HG02623 (cell line): Measurements from ENCODE around the gene HES5.
"Not testable (repeated sequence)": the region's sequence is repeated elsewhere in the genome, so short reads cannot be mapped to it uniquely, and the experiment has no call there.

Experiments
- ATAC-seq: cut with Tn5 transposase; IDR thresholded peaks from one replicate; pipeline ENCODE4 v1.9.1; 2021; ENCODE audit warnings: moderate library complexity; ENCODE audit not compliant: unreplicated experiment

The HES5 gene

GRCh38 chr1:2529784-2530512, at the start of gene HES5:
HES5 (minus strand) TSS chr1:2530263; CDS start chr1:2530164, 99 bp downstream.
- ATAC-seq, result no peak

- no peak for ATAC-seq
These were observed 48.7 kb upstream of the HES5 start for GRCh38 chr1:2578758-2579118.

- ATAC-seq, result peak; percentile 31
These were observed 47.6 kb upstream of the HES5 start for GRCh38 chr1:2577565-2578075.

GRCh38 chr1:2575801-2576663, 46.0 kb upstream of the HES5 start:
- ATAC-seq, result no peak

- no peak for ATAC-seq
These were observed 44.3 kb upstream of the HES5 start for GRCh38 chr1:2574350-2574749.

GRCh38 chr1:2573250-2573920, 43.3 kb upstream of the HES5 start:
- no peak for ATAC-seq

GRCh38 chr1:2571348-2571747, 41.3 kb upstream of the HES5 start:
- no peak for ATAC-seq

- ATAC-seq, result no peak
These were observed 40.3 kb upstream of the HES5 start for GRCh38 chr1:2570332-2570731.

- not testable (repeated sequence) for ATAC-seq
These were observed 39.6 kb upstream of the HES5 start for GRCh38 chr1:2569703-2570102.

- ATAC-seq, result no peak
These were observed 39.0 kb upstream of the HES5 start for GRCh38 chr1:2569060-2569459.

GRCh38 chr1:2568187-2568816, 38.2 kb upstream of the HES5 start:
- not testable (repeated sequence) for ATAC-seq

- no peak for ATAC-seq
These were observed 37.1 kb upstream of the HES5 start for GRCh38 chr1:2567083-2567679.

- no peak for ATAC-seq
These were observed 36.3 kb upstream of the HES5 start for GRCh38 chr1:2566101-2567045.

- no peak for ATAC-seq
These were observed 34.8 kb upstream of the HES5 start for GRCh38 chr1:2564815-2565374.

- ATAC-seq, result no peak
These were observed 34.1 kb upstream of the HES5 start for GRCh38 chr1:2564006-2564814.

GRCh38 chr1:2563205-2563604, 33.1 kb upstream of the HES5 start:
- no peak for ATAC-seq

- ATAC-seq, result no peak
These were observed 32.1 kb upstream of the HES5 start for GRCh38 chr1:2561898-2562895.
